ENCODE results near the gene NETO2.

NETO2 gene

DNA sequence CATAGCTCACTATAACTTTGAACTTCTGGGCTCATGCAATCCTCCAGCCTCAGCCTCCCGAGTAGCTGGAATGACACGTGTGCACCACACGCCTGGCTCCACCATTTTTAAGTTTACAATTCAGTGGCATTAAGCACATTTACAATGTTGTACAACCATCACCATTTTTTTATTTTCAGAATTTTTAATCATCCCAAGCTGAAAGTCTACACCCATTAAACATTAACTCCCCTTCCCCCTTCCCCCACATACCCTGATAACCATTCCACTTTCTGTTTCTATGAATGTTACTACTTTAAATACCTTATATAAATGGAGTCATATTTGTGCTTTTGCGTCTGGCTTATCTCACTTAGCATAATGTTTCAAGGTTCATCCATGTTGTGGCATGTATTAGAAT is 18.0 kb downstream of the NETO2 start:
- Histone ChIP-seq H3K4me3 (ENCODE audit: insufficient read depth, low read length, poor library complexity, severe bottlenecking) (no peak overlapping the region), H3K9ac (ENCODE audit: low read length) (no peak overlapping the region), H2AFZ (ENCODE audit: low read depth, low read length, severe bottlenecking) (no peak overlapping the region), H3K36me3 (ENCODE audit: low read length) (peaks cover 41% of the 10 kb centered on the region), H3F3A (ENCODE audit: insufficient read depth) (no peaks in the 10 kb centered on the region; the same call in 1 of the 2 replicates), H3K27me3 (ENCODE audit: low read length) (no peaks in the 10 kb centered on the region), H3K9me3 (ENCODE audit: insufficient read depth, low read length) (no peaks in the 10 kb centered on the region), H3K27ac (ENCODE audit: low read depth, low read length) (no peak overlapping the region), H3K79me2 (ENCODE audit: insufficient read depth, low read length) (peaks cover 53% of the 10 kb centered on the region), H3K4me2 (ENCODE audit: low read depth, low read length, poor library complexity, severe bottlenecking) (no peak overlapping the region), H4K20me1 (ENCODE audit: low read depth, low read length) (peaks cover 11% of the 10 kb centered on the region), H3K9me2 (replicated peaks; ENCODE audit: insufficient read depth, low read length) (no peaks in the 10 kb centered on the region)
- no peak for TF ChIP-seq EZH2phosphoT487 (conservative IDR thresholded peaks at IDR 0.05; ENCODE audit: low read length)
- no peak for TF ChIP-seq CTCF (IDR thresholded peaks at IDR 0.05; ENCODE audit: insufficient read depth, low read length, poor library complexity, severe bottlenecking)

DNA sequence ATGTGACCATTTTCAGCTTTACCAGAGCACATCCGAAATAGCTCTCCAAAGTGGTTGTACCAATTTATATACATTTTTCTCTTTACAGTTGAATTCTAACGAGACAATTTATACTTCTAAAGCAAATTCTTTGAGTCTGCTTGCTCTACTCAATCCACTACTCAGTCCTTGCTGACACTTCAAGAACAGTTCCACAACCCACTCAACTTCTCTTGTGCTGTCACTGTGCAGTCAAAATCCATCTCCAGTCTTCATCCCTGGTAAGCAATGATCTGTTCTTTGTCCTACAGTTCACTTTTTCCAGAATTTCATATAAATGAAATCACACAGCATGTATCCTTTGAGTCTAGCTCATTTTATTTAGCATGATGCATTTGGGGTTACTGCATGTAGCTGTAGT is 30.6 kb downstream of the NETO2 start:
- Histone ChIP-seq H4K20me1 (ENCODE audit: low read depth, low read length) (no peaks in the 10 kb centered on the region), H3F3A (ENCODE audit: insufficient read depth) (no peaks in the 10 kb centered on the region), H3K36me3 (ENCODE audit: low read length) (peaks cover 51% of the 10 kb centered on the region), H3K9ac (ENCODE audit: low read length) (no peak overlapping the region), H3K4me2 (ENCODE audit: low read depth, low read length, poor library complexity, severe bottlenecking) (no peak overlapping the region), H2AFZ (ENCODE audit: low read depth, low read length, severe bottlenecking) (no peak overlapping the region), H3K79me2 (ENCODE audit: insufficient read depth, low read length) (no peaks in the 10 kb centered on the region), H3K27me3 (ENCODE audit: low read length) (no peaks in the 10 kb centered on the region), H3K27ac (ENCODE audit: low read depth, low read length) (no peak overlapping the region), H3K4me3 (ENCODE audit: insufficient read depth, low read length, poor library complexity, severe bottlenecking) (no peak overlapping the region), H3K9me3 (ENCODE audit: insufficient read depth, low read length) (no peaks in the 10 kb centered on the region), H3K9me2 (replicated peaks; ENCODE audit: insufficient read depth, low read length) (no peaks in the 10 kb centered on the region)
- no peak for TF ChIP-seq EZH2phosphoT487 (conservative IDR thresholded peaks at IDR 0.05; ENCODE audit: low read length)
- no peak for TF ChIP-seq CTCF (IDR thresholded peaks at IDR 0.05; ENCODE audit: insufficient read depth, low read length, poor library complexity, severe bottlenecking)

- no peak overlapping the region for H2AFZ ChIP-seq (ENCODE audit: low read depth, low read length, severe bottlenecking)
- no peaks in the 10 kb centered on the region for H3F3A ChIP-seq (ENCODE audit: insufficient read depth)
- TF ChIP-seq EZH2phosphoT487 (conservative IDR thresholded peaks at IDR 0.05; ENCODE audit: low read length) (no peak), CTCF (IDR thresholded peaks at IDR 0.05; ENCODE audit: insufficient read depth, low read length, poor library complexity, severe bottlenecking) (no peak)
- no peaks in the 10 kb centered on the region for H3K9me2 ChIP-seq (replicated peaks; ENCODE audit: insufficient read depth, low read length)
- no peaks in the 10 kb centered on the region for H4K20me1 ChIP-seq (ENCODE audit: low read depth, low read length)
- no peaks in the 10 kb centered on the region for H3K9me3 ChIP-seq (ENCODE audit: insufficient read depth, low read length)
- 0 out of 2 replicates have a peak, but pooled peaks cover 5% of the 10 kb centered on the region for H3K79me2 ChIP-seq (ENCODE audit: insufficient read depth, low read length)
- no peak overlapping the region for H3K4me2 ChIP-seq (ENCODE audit: low read depth, low read length, poor library complexity, severe bottlenecking)
- H3K9ac ChIP-seq (ENCODE audit: low read length) = no peak overlapping the region
- H3K27me3 ChIP-seq (ENCODE audit: low read length) = no peaks in the 10 kb centered on the region
- H3K4me3 ChIP-seq (ENCODE audit: insufficient read depth, low read length, poor library complexity, severe bottlenecking) = no peak overlapping the region
- H3K36me3 ChIP-seq (ENCODE audit: low read length) = peaks cover 46% of the 10 kb centered on the region
- no peak overlapping the region for H3K27ac ChIP-seq (ENCODE audit: low read depth, low read length)
These were observed 32.8 kb downstream of the NETO2 start for GRCh38 chr16:47110939-47111338.
